Natural killer cell treated with Interleukin-12 subunit alpha and Interleukin-12 subunit beta and Interleukin-15 and Interleukin-18, amount 100 ng/mL, for 72 hours (primary cell): ENCODE measurements around the gene GPR137. TPM values are rescaled to one million over a fixed set of nuclear protein-coding genes. Genes with fewer than 3 reads are reported as not detected.
"Not testable (repeated sequence)": the region's sequence is repeated elsewhere in the genome, so short reads cannot be mapped to it uniquely, and the experiment has no call there.

Experiments used
- ATAC-seq, 2 donors: fragments of 150-1000 bp; cut with Tn5 transposase in 1 of 2; sonication (Bioruptor Pico), chemical (Tn5 transposase) in 1 of 2; 2 replicates each; pipeline ENCODE4 v1.10.0; 2021
- DNase-seq: peaks from one replicate; pipeline ENCODE4 v3.0.0; 2022; ENCODE audit warnings: low spot score
- H3K27ac Mint-ChIP-seq, 2 donors: 1 replicate in 1 of 2; 2 replicates in 1 of 2; pipeline ENCODE4 v1.8.0; 2022; ENCODE audit warnings: mixed read lengths in 2 of 2, mild to moderate bottlenecking in 1 of 2, moderate library complexity in 1 of 2
- H3K27me3 Mint-ChIP-seq, 2 donors: 1 replicate in 1 of 2; 2 replicates in 1 of 2; pipeline ENCODE4 v1.8.0; 2022; ENCODE audit warnings: mixed read lengths in 2 of 2
- H3K36me3 Mint-ChIP-seq: one replicate; pipeline ENCODE4 v1.8.0; 2022; ENCODE audit warnings: mixed read lengths
- H3K4me1 Mint-ChIP-seq, 2 donors: 1 replicate in 1 of 2; 2 replicates in 1 of 2; pipeline ENCODE4 v1.8.0; 2022; ENCODE audit warnings: low read depth in 2 of 2, mixed read lengths in 2 of 2, mild to moderate bottlenecking in 1 of 2
- H3K4me3 Mint-ChIP-seq: one replicate; pipeline ENCODE4 v1.8.0; 2022; ENCODE audit warnings: mixed read lengths
- H3K9me3 Mint-ChIP-seq: 2 replicates; pipeline ENCODE4 v1.8.0; 2022; ENCODE audit warnings: mixed read lengths
- total RNA-seq, 2 donors: library from RNA; stranded (reverse); gene quantifications; one replicate each; pipeline ENCODE4 v1.2.3, GENCODE V29; 2022

GPR137 gene
- total RNA-seq, 2 donors from 2014 or later: 40.9 to 62.7 TPM

GRCh38 chr11:64245797-64246620, 39.6 kb upstream of the GPR137 start:
- Mint-ChIP-seq H3K9me3 (no peaks in the 10 kb centered on the region), H3K27ac (peak overlapping the region; percentile 81 to 83), H3K27me3 (no peaks in the 10 kb centered on the region), H3K36me3 (no peaks in the 10 kb centered on the region), H3K4me1 (peaks cover 6 to 32% of the 10 kb centered on the region in 2 donors), H3K4me3 (peak overlapping the region; percentile 86)
- no peak for DNase-seq
- ATAC-seq: no peak

GRCh38 chr11:64246621-64246870, 39.1 kb upstream of the GPR137 start:
- not testable (repeated sequence) for H3K9me3 Mint-ChIP-seq, H3K27me3 Mint-ChIP-seq, DNase-seq, H3K36me3 Mint-ChIP-seq
- Mint-ChIP-seq H3K27ac (peak overlapping the region; percentile 72 to 81), H3K4me3 (peak overlapping the region; percentile 82), H3K4me1 (peaks cover 6 to 29% of the 10 kb centered on the region in 2 donors)
- peak; percentile 25 to 48 for ATAC-seq

- H3K4me1 Mint-ChIP-seq: peaks cover 10 to 33% of the 10 kb centered on the region in 2 donors
Measured at GRCh38 chr11:64246871-64247728, 38.5 kb upstream of the GPR137 start, which contains the start of gene PPP1R14B. Gene PPP1R14B (minus strand): TSS chr11:64246943. CDS start chr11:64246673, 270 bp downstream.

GRCh38 chr11:64247729-64248531, 37.7 kb upstream of the GPR137 start:
- ATAC-seq (no peak), DNase-seq (no peak)
- H3K27me3 Mint-ChIP-seq: no peaks in the 10 kb centered on the region
- peak overlapping the region; percentile 82 for H3K4me3 Mint-ChIP-seq
- H3K9me3 Mint-ChIP-seq: no peaks in the 10 kb centered on the region
- peaks cover 12 to 34% of the 10 kb centered on the region in 2 donors for H3K4me1 Mint-ChIP-seq
- no peaks in the 10 kb centered on the region for H3K36me3 Mint-ChIP-seq
- H3K27ac Mint-ChIP-seq: peak overlapping the region in 1 of 2 donors; percentile 76

More at GRCh38 chr11:64246871-64247728, 38.5 kb upstream of the GPR137 start, which contains the start of gene PPP1R14B:
- ATAC-seq: peak; percentile 74 to 83
- Mint-ChIP-seq H3K9me3 (no peaks in the 10 kb centered on the region), H3K27me3 (no peaks in the 10 kb centered on the region), H3K27ac (peak within 1 kb of the TSS; percentile 81 to 83), H3K4me3 (peak within 1 kb of the TSS; percentile 86), H3K36me3 (no peaks in the 10 kb centered on the region)
- DNase-seq: peak; percentile 86

GRCh38 chr11:64248578-64248977, 37.1 kb upstream of the GPR137 start:
- no peak for ATAC-seq
- no peaks in the 10 kb centered on the region for H3K9me3 Mint-ChIP-seq
- H3K36me3 Mint-ChIP-seq: no peaks in the 10 kb centered on the region
- H3K27me3 Mint-ChIP-seq: no peaks in the 10 kb centered on the region
- H3K27ac Mint-ChIP-seq: no peak overlapping the region
- DNase-seq: no peak
- no peak overlapping the region for H3K4me3 Mint-ChIP-seq
- peaks cover 12 to 28% of the 10 kb centered on the region in 2 donors for H3K4me1 Mint-ChIP-seq

GRCh38 chr11:64249038-64249437, 36.6 kb upstream of the GPR137 start:
- Mint-ChIP-seq H3K4me3 (no peak overlapping the region), H3K4me1 (peaks cover 12 to 31% of the 10 kb centered on the region in 2 donors), H3K27ac (no peak overlapping the region), H3K27me3 (no peaks in the 10 kb centered on the region), H3K9me3 (no peaks in the 10 kb centered on the region), H3K36me3 (no peaks in the 10 kb centered on the region)
- ATAC-seq (no peak), DNase-seq (no peak)

GRCh38 chr11:64249563-64250414, 35.9 kb upstream of the GPR137 start:
- no peaks in the 10 kb centered on the region for H3K36me3 Mint-ChIP-seq
- H3K9me3 Mint-ChIP-seq: no peaks in the 10 kb centered on the region
- ATAC-seq (no peak), DNase-seq (no peak)
- peak overlapping the region; percentile 57 for H3K4me3 Mint-ChIP-seq
- H3K4me1 Mint-ChIP-seq: peaks cover 12 to 32% of the 10 kb centered on the region in 2 donors
- no peak overlapping the region for H3K27ac Mint-ChIP-seq
- no peaks in the 10 kb centered on the region for H3K27me3 Mint-ChIP-seq

- no peak for ATAC-seq
- peaks cover 12 to 32% of the 10 kb centered on the region in 2 donors for H3K4me1 Mint-ChIP-seq
Measured at GRCh38 chr11:64250415-64251015, 35.1 kb upstream of the GPR137 start.

GRCh38 chr11:64251016-64251752, 34.5 kb upstream of the GPR137 start, which contains the start of gene PLCB3:
Gene PLCB3 (plus strand): TSS chr11:64251530. CDS start chr11:64251650, 120 bp downstream.
- H3K4me3 Mint-ChIP-seq: peak within 1 kb of the TSS; percentile 89
- H3K27me3 Mint-ChIP-seq: no peaks in the 10 kb centered on the region

More at GRCh38 chr11:64250415-64251015, 35.1 kb upstream of the GPR137 start:
- Mint-ChIP-seq H3K27me3 (no peaks in the 10 kb centered on the region), H3K36me3 (no peaks in the 10 kb centered on the region), H3K4me3 (peak overlapping the region; percentile 56), H3K9me3 (no peaks in the 10 kb centered on the region), H3K27ac (no peak overlapping the region)
- DNase-seq: no peak

GRCh38 chr11:64251753-64252002, 34.0 kb upstream of the GPR137 start:
- H3K4me3 Mint-ChIP-seq: peak overlapping the region; percentile 89
- H3K27me3 Mint-ChIP-seq: no peaks in the 10 kb centered on the region
- H3K9me3 Mint-ChIP-seq: no peaks in the 10 kb centered on the region
- H3K27ac Mint-ChIP-seq: peak overlapping the region in 1 of 2 donors; percentile 70
- ATAC-seq (no peak), DNase-seq (no peak)
- peaks cover 12 to 27% of the 10 kb centered on the region in 2 donors for H3K4me1 Mint-ChIP-seq
- no peaks in the 10 kb centered on the region for H3K36me3 Mint-ChIP-seq

More at GRCh38 chr11:64251016-64251752, 34.5 kb upstream of the GPR137 start, which contains the start of gene PLCB3:
- Mint-ChIP-seq H3K9me3 (no peaks in the 10 kb centered on the region), H3K27ac (peak within 1 kb of the TSS in 1 of 2 donors; percentile 70), H3K4me1 (peaks cover 12 to 27% of the 10 kb centered on the region in 2 donors), H3K36me3 (no peaks in the 10 kb centered on the region)
- DNase-seq (no peak), ATAC-seq (peak; percentile 80 to 85)

- Mint-ChIP-seq H3K9me3 (no peaks in the 10 kb centered on the region), H3K27ac (peak overlapping the region in 1 of 2 donors; percentile 70), H3K4me3 (peak overlapping the region; percentile 89), H3K36me3 (no peaks in the 10 kb centered on the region), H3K4me1 (peaks cover 12 to 23% of the 10 kb centered on the region in 2 donors), H3K27me3 (no peaks in the 10 kb centered on the region)
- ATAC-seq (no peak), DNase-seq (no peak)
Measured at GRCh38 chr11:64252003-64252872, 33.4 kb upstream of the GPR137 start.
